Peyer's patch (tissue), 4 donors: ENCODE results near the gene R3HDM4. TPM values are rescaled to one million over a fixed set of nuclear protein-coding genes. Genes with fewer than 3 reads are reported as not detected.
"Not testable (repeated sequence)": the region's sequence is repeated elsewhere in the genome, so short reads cannot be mapped to it uniquely, and the experiment has no call there.

Experiments
- DNase-seq, 3 donors: peaks; one replicate each; pipeline ENCODE4 v3.0.0-alpha.2; 2017 to 2019
- H3K27ac ChIP-seq, 4 donors: fragments of 200-600 bp; sonication (generic); one replicate each; pipeline ENCODE4 v1.5.1; 2016 to 2019
- H3K27me3 ChIP-seq, 2 donors: fragments of 200-600 bp; sonication (generic); one replicate each; pipeline ENCODE4 v1.5.1; 2019
- H3K36me3 ChIP-seq, 3 donors: fragments of 200-600 bp; sonication (generic); one replicate each; pipeline ENCODE4 v1.5.1; 2016 to 2019
- H3K4me1 ChIP-seq, 4 donors: fragments of 200-600 bp; sonication (generic); one replicate each; pipeline ENCODE4 v1.5.1; 2016 to 2019
- H3K4me3 ChIP-seq, 4 donors: fragments of 200-600 bp; sonication (generic); 1 replicate in 3 of 4; 2 replicates in 1 of 4; pipeline ENCODE4 v1.5.1; 2016 to 2019; ENCODE audit warnings: mild to moderate bottlenecking in 1 of 4
- H3K9me3 ChIP-seq, 4 donors: fragments of 200-600 bp; sonication (generic); one replicate each; pipeline ENCODE4 v1.5.1; 2016 to 2019; ENCODE audit warnings: mild to moderate bottlenecking in 1 of 4
- CTCF ChIP-seq, 6 experiments: fragments of 450-650 bp in 4 of 6; fragments of 200-600 bp in 2 of 6; sonication (generic) in 1 of 6; IDR thresholded peaks; one replicate each; pipeline ENCODE4 v1.5.1; 2017 to 2019; ENCODE audit warnings: antibody characterized with exemption in 6 of 6, mild to moderate bottlenecking in 3 of 6, moderate library complexity in 1 of 6
- POLR2A ChIP-seq, 2 donors: fragments of 450-650 bp; IDR thresholded peaks; one replicate each; pipeline ENCODE4 v1.5.1; 2017; ENCODE audit warnings: antibody characterized with exemption in 2 of 2, mild to moderate bottlenecking in 2 of 2, moderate library complexity in 2 of 2
- total RNA-seq, 4 donors: library from RNA; depleted of rRNA; stranded (reverse); fragments of >200 nt; gene quantifications; one replicate each; pipeline ENCODE4 v1.1.0, GENCODE V29; 2016

R3HDM4 gene
- total RNA-seq, 4 donors from 2014 or later = 20.8 to 43.5 (median 34.8) TPM

- Histone ChIP-seq H3K36me3 (no peaks in the 10 kb centered on the region), H3K9me3 (no peaks in the 10 kb centered on the region), H3K27me3 (peaks cover 0 to 1% of the 10 kb centered on the region in 2 donors), H3K27ac (peak overlapping the region in 1 of 4 donors; percentile 55), H3K4me1 (peaks cover 0 to 27% (median 10%) of the 10 kb centered on the region in 4 donors), H3K4me3 (no peak overlapping the region)
- no peak for DNase-seq
- TF ChIP-seq POLR2A (IDR thresholded peaks at IDR 0.05) (no peak), CTCF (IDR thresholded peaks at IDR 0.05) (no peak)
Measured at GRCh38 chr19:858284-858683, 54.7 kb downstream of the R3HDM4 start.

GRCh38 chr19:855566-856120 is 57.4 kb downstream of the R3HDM4 start:
- Histone ChIP-seq H3K9me3 (no peaks in the 10 kb centered on the region), H3K36me3 (no peaks in the 10 kb centered on the region), H3K4me1 (peaks cover 0 to 6% (median 2%) of the 10 kb centered on the region in 4 donors), H3K27me3 (peaks cover 0 to 8% of the 10 kb centered on the region in 2 donors), H3K4me3 (no peak overlapping the region), H3K27ac (no peak overlapping the region)
- DNase-seq = no peak
- TF ChIP-seq CTCF (IDR thresholded peaks at IDR 0.05) (no peak), POLR2A (IDR thresholded peaks at IDR 0.05) (no peak)

GRCh38 chr19:855142-855541 is 57.9 kb downstream of the R3HDM4 start:
- no peak for DNase-seq
- Histone ChIP-seq H3K27ac (no peak overlapping the region), H3K4me3 (no peak overlapping the region), H3K4me1 (peaks cover 0 to under 1% (median 0%) of the 10 kb centered on the region in 4 donors), H3K9me3 (no peaks in the 10 kb centered on the region), H3K36me3 (no peaks in the 10 kb centered on the region), H3K27me3 (peaks cover 0 to 8% of the 10 kb centered on the region in 2 donors)
- no peak for TF ChIP-seq CTCF (IDR thresholded peaks at IDR 0.05)

- Histone ChIP-seq H3K27me3 (peaks cover 0 to 8% of the 10 kb centered on the region in 2 donors), H3K4me1 (no peaks in the 10 kb centered on the region), H3K9me3 (no peaks in the 10 kb centered on the region), H3K27ac (no peak overlapping the region), H3K36me3 (no peaks in the 10 kb centered on the region), H3K4me3 (no peak overlapping the region)
- TF ChIP-seq CTCF (IDR thresholded peaks at IDR 0.05) (no peak), POLR2A (IDR thresholded peaks at IDR 0.05) (no peak)
- DNase-seq = no peak
Measured at GRCh38 chr19:854549-854948, 58.5 kb downstream of the R3HDM4 start.

- H3K4me3 ChIP-seq, H3K9me3 ChIP-seq, H3K27me3 ChIP-seq, H3K27ac ChIP-seq, H3K36me3 ChIP-seq, DNase-seq, H3K4me1 ChIP-seq: not testable (repeated sequence)
Measured at GRCh38 chr19:853614-854220, 59.3 kb downstream of the R3HDM4 start.

GRCh38 chr19:853014-853585 is 59.9 kb downstream of the R3HDM4 start:
- TF ChIP-seq POLR2A (IDR thresholded peaks at IDR 0.05) = no peak
- TF ChIP-seq CTCF (IDR thresholded peaks at IDR 0.05) = no peak
- H3K27me3 ChIP-seq = peaks cover 0 to 8% of the 10 kb centered on the region in 2 donors

More at GRCh38 chr19:853014-853585, 59.9 kb downstream of the R3HDM4 start:
- Histone ChIP-seq H3K27ac (no peak overlapping the region), H3K36me3 (no peaks in the 10 kb centered on the region), H3K4me3 (no peak overlapping the region), H3K4me1 (no peaks in the 10 kb centered on the region), H3K9me3 (no peaks in the 10 kb centered on the region)
- DNase-seq = no peak
